Neural cell (in vitro differentiated cells): ENCODE data around the gene KLHL4.

Experiments
- EP300 ChIP-seq: fragments of 450-650 bp; conservative IDR thresholded peaks from 2 replicates; pipeline ENCODE4 v1.6.1; 2014; ENCODE audit warnings: antibody characterized with exemption, mild to moderate bottlenecking, moderate library complexity; ENCODE audit not compliant: poor library complexity, severe bottlenecking
- EZH2 ChIP-seq: fragments of 200-600, 300-800 bp; shearing (Covaris generic), sonication (generic); IDR thresholded peaks from 2 replicates; pipeline ENCODE4 v1.6.1; 2014; ENCODE audit warnings: antibody characterized with exemption, low read length, borderline replicate concordance, mild to moderate bottlenecking; ENCODE audit not compliant: insufficient read depth, poor library complexity, severe bottlenecking
- POLR2AphosphoS5 ChIP-seq: IDR thresholded peaks from 2 replicates; pipeline ENCODE4 v1.6.1; 2012
- SMC3 ChIP-seq: fragments of 450-650 bp; conservative IDR thresholded peaks from 2 replicates; pipeline ENCODE4 v1.6.1; 2014; ENCODE audit warnings: antibody characterized with exemption, mild to moderate bottlenecking, moderate library complexity; ENCODE audit not compliant: poor library complexity
- TF ChIP-seq, protein P1 (sequence below): fragments of 450-650 bp; IDR thresholded peaks from 2 replicates; pipeline ENCODE4 v1.5.1; 2014; ENCODE audit warnings: antibody characterized with exemption, mild to moderate bottlenecking, moderate library complexity; ENCODE audit not compliant: poor library complexity, severe bottlenecking
- TF ChIP-seq, protein P2 (sequence below): IDR thresholded peaks from 2 replicates; pipeline ENCODE4 v1.6.1; 2012; ENCODE audit warnings: borderline replicate concordance

DNA sequence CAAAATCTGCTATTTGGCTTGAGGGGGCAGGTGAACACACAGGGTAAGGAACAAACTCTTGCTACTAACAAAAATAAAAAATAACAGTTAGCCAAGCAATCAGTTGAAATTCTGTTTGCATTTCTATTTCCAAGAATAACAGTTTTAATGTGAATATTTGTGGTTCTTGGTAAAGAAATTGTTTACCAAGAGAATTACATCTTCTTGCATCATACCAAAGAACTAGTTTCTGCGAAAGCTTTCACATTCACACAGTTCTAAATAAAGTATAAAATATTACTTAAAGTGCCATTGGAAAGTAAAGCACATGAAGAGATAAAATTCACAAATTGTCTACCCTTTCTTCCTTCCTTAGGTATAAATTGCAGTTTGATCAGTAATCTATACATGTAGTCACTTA lies 54.4 kb downstream of the KLHL4 start:
- TF ChIP-seq, protein P1, sequence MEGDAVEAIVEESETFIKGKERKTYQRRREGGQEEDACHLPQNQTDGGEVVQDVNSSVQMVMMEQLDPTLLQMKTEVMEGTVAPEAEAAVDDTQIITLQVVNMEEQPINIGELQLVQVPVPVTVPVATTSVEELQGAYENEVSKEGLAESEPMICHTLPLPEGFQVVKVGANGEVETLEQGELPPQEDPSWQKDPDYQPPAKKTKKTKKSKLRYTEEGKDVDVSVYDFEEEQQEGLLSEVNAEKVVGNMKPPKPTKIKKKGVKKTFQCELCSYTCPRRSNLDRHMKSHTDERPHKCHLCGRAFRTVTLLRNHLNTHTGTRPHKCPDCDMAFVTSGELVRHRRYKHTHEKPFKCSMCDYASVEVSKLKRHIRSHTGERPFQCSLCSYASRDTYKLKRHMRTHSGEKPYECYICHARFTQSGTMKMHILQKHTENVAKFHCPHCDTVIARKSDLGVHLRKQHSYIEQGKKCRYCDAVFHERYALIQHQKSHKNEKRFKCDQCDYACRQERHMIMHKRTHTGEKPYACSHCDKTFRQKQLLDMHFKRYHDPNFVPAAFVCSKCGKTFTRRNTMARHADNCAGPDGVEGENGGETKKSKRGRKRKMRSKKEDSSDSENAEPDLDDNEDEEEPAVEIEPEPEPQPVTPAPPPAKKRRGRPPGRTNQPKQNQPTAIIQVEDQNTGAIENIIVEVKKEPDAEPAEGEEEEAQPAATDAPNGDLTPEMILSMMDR = no peak
- no peak for TF ChIP-seq EP300
- no peak for TF ChIP-seq SMC3
- no peak for TF ChIP-seq POLR2AphosphoS5
- no peak for TF ChIP-seq EZH2
- TF ChIP-seq, protein P2, sequence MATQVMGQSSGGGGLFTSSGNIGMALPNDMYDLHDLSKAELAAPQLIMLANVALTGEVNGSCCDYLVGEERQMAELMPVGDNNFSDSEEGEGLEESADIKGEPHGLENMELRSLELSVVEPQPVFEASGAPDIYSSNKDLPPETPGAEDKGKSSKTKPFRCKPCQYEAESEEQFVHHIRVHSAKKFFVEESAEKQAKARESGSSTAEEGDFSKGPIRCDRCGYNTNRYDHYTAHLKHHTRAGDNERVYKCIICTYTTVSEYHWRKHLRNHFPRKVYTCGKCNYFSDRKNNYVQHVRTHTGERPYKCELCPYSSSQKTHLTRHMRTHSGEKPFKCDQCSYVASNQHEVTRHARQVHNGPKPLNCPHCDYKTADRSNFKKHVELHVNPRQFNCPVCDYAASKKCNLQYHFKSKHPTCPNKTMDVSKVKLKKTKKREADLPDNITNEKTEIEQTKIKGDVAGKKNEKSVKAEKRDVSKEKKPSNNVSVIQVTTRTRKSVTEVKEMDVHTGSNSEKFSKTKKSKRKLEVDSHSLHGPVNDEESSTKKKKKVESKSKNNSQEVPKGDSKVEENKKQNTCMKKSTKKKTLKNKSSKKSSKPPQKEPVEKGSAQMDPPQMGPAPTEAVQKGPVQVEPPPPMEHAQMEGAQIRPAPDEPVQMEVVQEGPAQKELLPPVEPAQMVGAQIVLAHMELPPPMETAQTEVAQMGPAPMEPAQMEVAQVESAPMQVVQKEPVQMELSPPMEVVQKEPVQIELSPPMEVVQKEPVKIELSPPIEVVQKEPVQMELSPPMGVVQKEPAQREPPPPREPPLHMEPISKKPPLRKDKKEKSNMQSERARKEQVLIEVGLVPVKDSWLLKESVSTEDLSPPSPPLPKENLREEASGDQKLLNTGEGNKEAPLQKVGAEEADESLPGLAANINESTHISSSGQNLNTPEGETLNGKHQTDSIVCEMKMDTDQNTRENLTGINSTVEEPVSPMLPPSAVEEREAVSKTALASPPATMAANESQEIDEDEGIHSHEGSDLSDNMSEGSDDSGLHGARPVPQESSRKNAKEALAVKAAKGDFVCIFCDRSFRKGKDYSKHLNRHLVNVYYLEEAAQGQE = no peak
